H9 (cell line): ENCODE measurements around the gene IQSEC1. TPM values are rescaled to one million over a fixed set of nuclear protein-coding genes. Genes with fewer than 3 reads are reported as not detected.

Experiments used
- DNase-seq: peaks from one replicate; pipeline ENCODE4 v3.0.0-alpha.2; 2017
- H2AFZ ChIP-seq: one replicate; pipeline ENCODE4 v1.6.1; 2013; ENCODE audit warnings: mild to moderate bottlenecking, low read length, control low read depth, moderate library complexity
- H2AK5ac ChIP-seq: 2 replicates; pipeline ENCODE4 v1.6.1; 2013; ENCODE audit warnings: low read length, control low read depth, mixed read lengths; ENCODE audit not compliant: insufficient read length
- H2BK120ac ChIP-seq: one replicate; pipeline ENCODE4 v1.6.1; 2013; ENCODE audit warnings: low read depth, mild to moderate bottlenecking, low read length, control low read depth, inconsistent platforms; ENCODE audit not compliant: poor library complexity, severe bottlenecking
- H2BK12ac ChIP-seq: 2 replicates; pipeline ENCODE4 v1.6.1; 2013; ENCODE audit warnings: low read length, control low read depth, mixed read lengths, low read depth; ENCODE audit not compliant: insufficient read length
- H2BK15ac ChIP-seq: 2 replicates; pipeline ENCODE4 v1.6.1; 2013; ENCODE audit warnings: low read depth, low read length, control low read depth
- H2BK20ac ChIP-seq: one replicate; pipeline ENCODE4 v1.6.1; 2013; ENCODE audit warnings: low read depth, mild to moderate bottlenecking, low read length, control low read depth, inconsistent platforms; ENCODE audit not compliant: poor library complexity, severe bottlenecking
- H2BK5ac ChIP-seq: 2 replicates; pipeline ENCODE4 v1.6.1; 2013; ENCODE audit warnings: low read length, control low read depth, mixed read lengths; ENCODE audit not compliant: insufficient read length
- H3K14ac ChIP-seq: 2 replicates; pipeline ENCODE4 v1.6.1; 2013; ENCODE audit warnings: low read length, control low read depth; ENCODE audit not compliant: insufficient read depth
- H3K18ac ChIP-seq: 2 replicates; pipeline ENCODE4 v1.6.1; 2013; ENCODE audit warnings: low read depth, mild to moderate bottlenecking, mixed read lengths, low read length, control low read depth; ENCODE audit not compliant: insufficient read length
- H3K23ac ChIP-seq: 2 replicates; pipeline ENCODE4 v1.6.1; 2013; ENCODE audit warnings: low read length, control low read depth, mixed read lengths, low read depth; ENCODE audit not compliant: insufficient read length
- H3K23me2 ChIP-seq: 2 replicates; pipeline ENCODE4 v1.6.1; 2013; ENCODE audit warnings: low read depth, mild to moderate bottlenecking, mixed read lengths, low read length, control low read depth; ENCODE audit not compliant: insufficient read length, poor library complexity, severe bottlenecking
- H3K27ac ChIP-seq: 2 replicates; pipeline ENCODE4 v1.5.1; 2013; ENCODE audit warnings: low read length, control low read depth, mixed read lengths, low read depth; ENCODE audit not compliant: insufficient read length
- H3K27me3 ChIP-seq: 2 replicates; pipeline ENCODE4 v1.6.1; 2013; ENCODE audit warnings: low read length, control low read depth, inconsistent platforms; ENCODE audit not compliant: insufficient read depth
- H3K4ac ChIP-seq: 2 replicates; pipeline ENCODE4 v1.6.1; 2013; ENCODE audit warnings: low read depth, mild to moderate bottlenecking, control low read depth, inconsistent platforms, low read length, moderate library complexity
- H3K4me1 ChIP-seq: 2 replicates; pipeline ENCODE4 v1.6.1; 2013; ENCODE audit warnings: low read length, control low read depth, inconsistent platforms; ENCODE audit not compliant: insufficient read depth
- H3K4me2 ChIP-seq: 2 replicates; pipeline ENCODE4 v1.6.1; 2013; ENCODE audit warnings: low read length, control low read depth, mixed read lengths; ENCODE audit not compliant: insufficient read length, insufficient read depth
- H3K56ac ChIP-seq: 2 replicates; pipeline ENCODE4 v1.6.1; 2013; ENCODE audit warnings: low read depth, mild to moderate bottlenecking, mixed read lengths, low read length, control low read depth; ENCODE audit not compliant: insufficient read length
- H3K79me1 ChIP-seq: 2 replicates; pipeline ENCODE4 v1.6.1; 2013; ENCODE audit warnings: low read depth, mild to moderate bottlenecking, moderate library complexity, low read length, control low read depth, inconsistent platforms; ENCODE audit not compliant: insufficient read depth, poor library complexity, severe bottlenecking
- H3K79me2 ChIP-seq: 2 replicates; pipeline ENCODE4 v1.6.1; 2013; ENCODE audit warnings: low read length, control low read depth, inconsistent platforms; ENCODE audit not compliant: insufficient read depth
- H3K9ac ChIP-seq: 2 replicates; pipeline ENCODE4 v1.6.1; 2013; ENCODE audit warnings: low read length, control low read depth, mixed read lengths; ENCODE audit not compliant: insufficient read length; ENCODE audit errors: extremely low read depth
- H3K9me3 ChIP-seq: one replicate; pipeline ENCODE4 v1.6.1; 2013; ENCODE audit warnings: low read depth, low read length, inconsistent platforms; ENCODE audit not compliant: control insufficient read depth
- H3T11ph ChIP-seq: one replicate; pipeline ENCODE4 v1.6.1; 2013; ENCODE audit warnings: mild to moderate bottlenecking, low read length, control low read depth, inconsistent platforms
- H4K20me1 ChIP-seq: one replicate; pipeline ENCODE4 v1.6.1; 2013; ENCODE audit not compliant: control insufficient read depth, insufficient read length, insufficient read depth
- H4K5ac ChIP-seq: 2 replicates; pipeline ENCODE4 v1.6.1; 2013; ENCODE audit warnings: low read depth, mild to moderate bottlenecking, mixed read lengths, low read length, control low read depth; ENCODE audit not compliant: insufficient read length
- H4K8ac ChIP-seq: replicated peaks from 2 replicates; pipeline ENCODE4 v1.6.1; 2013; ENCODE audit warnings: low read length, control low read depth, mixed read lengths, low read depth; ENCODE audit not compliant: insufficient read length
- H4K91ac ChIP-seq: 2 replicates; pipeline ENCODE4 v1.6.1; 2013; ENCODE audit warnings: low read depth, mild to moderate bottlenecking, moderate library complexity, mixed read lengths, low read length, control low read depth; ENCODE audit not compliant: insufficient read length
- H3K27ac Mint-ChIP-seq, 3 experiments: 2 replicates in 2 of 3; 3 replicates in 1 of 3; pipeline ENCODE4 v1.8.0; 2020 to 2021; ENCODE audit warnings: mixed read lengths in 3 of 3, mild to moderate bottlenecking in 1 of 3, moderate library complexity in 1 of 3
- H3K27me3 Mint-ChIP-seq: 2 replicates; pipeline ENCODE4 v1.8.0; 2021; ENCODE audit warnings: low read depth, mild to moderate bottlenecking, moderate library complexity, mixed read lengths
- H3K36me3 Mint-ChIP-seq, 3 experiments: 2 replicates in 2 of 3; 3 replicates in 1 of 3; pipeline ENCODE4 v1.8.0; 2020 to 2021; ENCODE audit warnings: low read depth in 3 of 3, mixed read lengths in 3 of 3; ENCODE audit not compliant: insufficient read depth in 1 of 3
- H3K4me1 Mint-ChIP-seq, 2 experiments: 2 replicates each; pipeline ENCODE4 v1.8.0; 2020; ENCODE audit warnings: mixed read lengths in 2 of 2
- H3K4me3 Mint-ChIP-seq, 2 experiments: 2 replicates in 1 of 2; 3 replicates in 1 of 2; pipeline ENCODE4 v1.8.0; 2020 to 2021; ENCODE audit warnings: mild to moderate bottlenecking in 2 of 2, mixed read lengths in 2 of 2, moderate library complexity in 1 of 2
- H3K9me3 Mint-ChIP-seq, 2 experiments: 2 replicates in 1 of 2; 3 replicates in 1 of 2; pipeline ENCODE4 v1.8.0; 2020; ENCODE audit warnings: mild to moderate bottlenecking in 2 of 2, mixed read lengths in 2 of 2, moderate library complexity in 1 of 2
- CTCF ChIP-seq: fragments of 200-600 bp; sonication (generic); conservative IDR thresholded peaks from 3 replicates; pipeline ENCODE4 v1.8.0; 2021; ENCODE audit warnings: antibody characterized with exemption, mild to moderate bottlenecking
- WGBS: extraction: QIAGEN DNeasy Blood & Tissue Kit; methylation state at CpG from one replicate; pipeline ENCODE4 v1.1.7; 2013; ENCODE audit warnings: missing lambda C conversion rate, low lambda C conversion rate, mixed read lengths; ENCODE audit not compliant: insufficient read length; ENCODE audit errors: extremely low coverage; 5-methylcytosine and 5-hydroxymethylcytosine counted together
- total RNA-seq: library from RNA; stranded (reverse); gene quantifications from 2 replicates; pipeline ENCODE4 v1.2.1, GENCODE V29; 2021

IQSEC1 gene
- total RNA-seq, 1 experiment from 2014 or later = 19.1 TPM

GRCh38 chr3:13103416-13104058 lies 30.3 kb upstream of the IQSEC1 start:
- H3K23me2 ChIP-seq = no peaks in the 10 kb centered on the region
- H3K79me1 ChIP-seq = no peaks in the 10 kb centered on the region
- no peak overlapping the region for H2BK20ac ChIP-seq
- no CpG with 5 or more reads among the region's 13 CpGs for WGBS
- H2BK120ac ChIP-seq = no peak overlapping the region
- Mint-ChIP-seq H3K4me3 (no peak overlapping the region), H3K27ac (0 out of 7 replicates have a peak overlapping the region, but pooled peaks of 1 of the 3 experiments have one; percentile 15), H3K9me3 (no peaks in the 10 kb centered on the region), H3K4me1 (peaks cover 2 to 5% of the 10 kb centered on the region in 2 experiments; a peak in 1 of 4 replicates), H3K27me3 (no peaks in the 10 kb centered on the region; the same call in 1 of the 2 replicates), H3K36me3 (no peaks in the 10 kb centered on the region; a peak in 1 of 7 replicates)
- no peak overlapping the region for H2AK5ac ChIP-seq
- no peak overlapping the region for H2BK15ac ChIP-seq
- no peak overlapping the region for H4K5ac ChIP-seq
- H2AFZ ChIP-seq = no peak overlapping the region
- no peak overlapping the region for H2BK5ac ChIP-seq
- no peak overlapping the region for H4K91ac ChIP-seq
- no peak overlapping the region for H3K18ac ChIP-seq
- no peak for DNase-seq
- H3T11ph ChIP-seq = no peak overlapping the region
- no peaks in the 10 kb centered on the region for H3K79me2 ChIP-seq
- H3K9me3 ChIP-seq = no peaks in the 10 kb centered on the region
- H4K8ac ChIP-seq = no peak overlapping the region
- H3K14ac ChIP-seq = no peak overlapping the region; the same call in 1 of the 2 replicates
- no peaks in the 10 kb centered on the region for H3K4me1 ChIP-seq
- no peaks in the 10 kb centered on the region for H4K20me1 ChIP-seq
- no peak overlapping the region for H3K9ac ChIP-seq
- TF ChIP-seq CTCF = no peak
- no peak overlapping the region for H3K27ac ChIP-seq
- H3K4me2 ChIP-seq = no peak overlapping the region
- H3K27me3 ChIP-seq = no peaks in the 10 kb centered on the region
- H3K23ac ChIP-seq = no peak overlapping the region
- no peak overlapping the region for H3K56ac ChIP-seq
- H2BK12ac ChIP-seq = no peak overlapping the region
- no peak overlapping the region for H3K4ac ChIP-seq
